Ovary (tissue), 9 donors: ENCODE measurements around the gene CACNG7. TPM values are rescaled to one million over a fixed set of nuclear protein-coding genes. Genes with fewer than 3 reads are reported as not detected.
A peak's percentile ranks its signal among the peaks of the same experiment; 100 is the strongest.

Experiments
- DNase-seq, 5 donors: peaks; one replicate each; pipeline ENCODE4 v3.0.0-alpha.2; 2019 to 2020
- H3K27ac ChIP-seq, 2 donors: fragments of 200-600 bp; one replicate each; pipeline versions ENCODE4 v1.5.1 to v1.8.0; 2019 to 2022
- H3K27me3 ChIP-seq: fragments of 200-600 bp; one replicate; pipeline ENCODE4 v1.8.0; 2022
- H3K36me3 ChIP-seq: fragments of 200-600 bp; sonication (generic); one replicate; pipeline ENCODE4 v1.5.1; 2019
- H3K4me1 ChIP-seq: one replicate; pipeline ENCODE4 v1.8.1; 2013; ENCODE audit warnings: mild to moderate bottlenecking, moderate library complexity; ENCODE audit not compliant: insufficient read depth
- H3K4me3 ChIP-seq: fragments of 200-600 bp; sonication (generic); one replicate; pipeline ENCODE4 v1.5.1; 2017
- H3K9me3 ChIP-seq, 2 donors: fragments of 200-600 bp in 1 of 2; sonication (generic) in 1 of 2; one replicate each; pipeline versions ENCODE4 v1.5.1 to v1.8.1; 2013 to 2019; ENCODE audit warnings: mild to moderate bottlenecking in 1 of 2, moderate library complexity in 1 of 2
- CTCF ChIP-seq, 3 donors: fragments of 450-650 bp in 2 of 3; fragments of 200-600 bp in 1 of 3; IDR thresholded peaks; one replicate each; pipeline versions ENCODE4 v1.5.1 to v1.8.0; 2016 to 2022; ENCODE audit warnings: antibody characterized with exemption in 3 of 3, mild to moderate bottlenecking in 1 of 3
- EP300 ChIP-seq: sonication (generic); formaldehyde crosslinking; IDR thresholded peaks from one replicate; pipeline ENCODE4 v1.6.1; 2017; ENCODE audit warnings: antibody characterized with exemption
- POLR2A ChIP-seq: fragments of 450-650 bp; IDR thresholded peaks from one replicate; pipeline ENCODE4 v1.6.1; 2017; ENCODE audit warnings: antibody characterized with exemption, mild to moderate bottlenecking, moderate library complexity
- WGBS, 3 donors: extraction: QIAGEN DNeasy Blood & Tissue Kit in 1 of 3; methylation state at CpG; one replicate each; pipeline versions ENCODE4 v1.1.5 to v1.1.7; 2013 to 2017; 5-methylcytosine and 5-hydroxymethylcytosine counted together
- intact Hi-C, 4 donors: fragments of 100-400 bp; cut with DNase I; formaldehyde crosslinking; loops; one replicate each; pipeline versions ENCODE4 v1.11.0 to v1.15.1; 2022 to 2023
- polyA plus RNA-seq, 2 donors: library from polyadenylated mRNA; stranded (reverse); fragments of 200-250 nt in 1 of 2; fragments of 350-450 nt in 1 of 2; fragmentation: Illumina TruSeq in 1 of 2; extraction: RNeasy Lipid Tissue Mini Kit (QIAGEN cat#74804) in 1 of 2; gene quantifications; one replicate each; pipeline ENCODE4 v1.2.3, GENCODE V29; 2013 to 2014
- total RNA-seq, 7 donors: library from RNA; depleted of rRNA in 2 of 7; stranded (reverse); fragments of >200 nt in 2 of 7; fragmentation: NEBNext Ultra II Directional in 3 of 7; extraction: Animal tissue kit (Norgen Biotek cat#: 25700) in 3 of 7; gene quantifications; one replicate each; pipeline versions ENCODE4 v1.1.0 to v1.2.4, GENCODE V29; 2016 to 2023
- donor health status: DM: no; HTN: no; CAD: no; lungs with moderate emphysema.
- donor health status: DM: no; HTN: no; CAD: no.
- donor health status: Bipolar disorder and iron deficiency.
- donor health status: DM: yes; HTN: yes; CAD: no.
- donor health status: DM: no; HTN: no; CAD: no.
- donor health status: DM: yes; HTN: yes; CAD: no.

The CACNG7 gene
- total and polyA plus RNA-seq, 9 donors, result 0.02 TPM; not detected in 8

- H3K27ac ChIP-seq, result no peak overlapping the region
- peak overlapping the region; percentile 40 for H3K4me3 ChIP-seq
- WGBS, 3 donors, result 37 to 46% (median 39%) methylated on average over 12 of the region's 12 CpGs
- H3K27me3 ChIP-seq, result no peaks in the 10 kb centered on the region
- no peaks in the 10 kb centered on the region for H3K36me3 ChIP-seq
- no peaks in the 10 kb centered on the region for H3K9me3 ChIP-seq
- intact Hi-C loops, result loop anchor here in 1 of 4 donors (10.0 kb wide), 1 partner anchor 236 kb away; the partner anchor contains the start of genes PRPF31 and TFPT
- peak in 1 of 5 donors; percentile 20 for DNase-seq
- no peak for TF ChIP-seq CTCF (IDR thresholded peaks at IDR 0.05)
- TF ChIP-seq POLR2A, result no peak
- TF ChIP-seq EP300, result no peak
- peaks cover 7% of the 10 kb centered on the region for H3K4me1 ChIP-seq
Observed at GRCh38 chr19:53878776-53879139, 30.3 kb upstream of the CACNG7 start.

GRCh38 chr19:53879140-53880081, 29.7 kb upstream of the CACNG7 start:
- Histone ChIP-seq H3K4me3 (peak overlapping the region; percentile 40), H3K36me3 (no peaks in the 10 kb centered on the region), H3K4me1 (peaks cover 7% of the 10 kb centered on the region), H3K27me3 (no peaks in the 10 kb centered on the region), H3K27ac (no peak overlapping the region), H3K9me3 (no peaks in the 10 kb centered on the region)
- intact Hi-C loops, result loop anchor here in 1 of 4 donors (10.0 kb wide), 1 partner anchor 235 kb away; the partner anchor contains the start of genes PRPF31 and TFPT
- TF ChIP-seq CTCF (IDR thresholded peaks at IDR 0.05), result no peak
- TF ChIP-seq EP300, result no peak
- peak; percentile 92 to 97 (median 95) for DNase-seq
- WGBS, 3 donors, result 0 to 1% (median 1%) methylated on average over 50 to 51 of the region's 51 CpGs

- Histone ChIP-seq H3K4me1 (peaks cover 6% of the 10 kb centered on the region), H3K9me3 (no peaks in the 10 kb centered on the region), H3K27ac (no peak overlapping the region), H3K4me3 (no peak overlapping the region), H3K36me3 (no peaks in the 10 kb centered on the region), H3K27me3 (no peaks in the 10 kb centered on the region)
- DNase-seq, result no peak
- intact Hi-C loops, result no loop called here
- no peak for TF ChIP-seq EP300
- no peak for TF ChIP-seq POLR2A
- TF ChIP-seq CTCF (IDR thresholded peaks at IDR 0.05), result no peak
- 20 to 34% (median 27%) methylated on average over 6 of the region's 6 CpGs for WGBS, 3 donors
Observed at GRCh38 chr19:53880711-53881481, 28.2 kb upstream of the CACNG7 start.

- peak within 1 kb of the TSS; percentile 9 for H3K4me3 ChIP-seq
- TF ChIP-seq POLR2A (no peak), EP300 (no peak), CTCF (IDR thresholded peaks at IDR 0.05) (no peak)
- peaks cover 6% of the 10 kb centered on the region for H3K4me1 ChIP-seq
- H3K9me3 ChIP-seq, result no peaks in the 10 kb centered on the region
- peak in 3 of 5 donors; percentile 31 to 53 (median 40) for DNase-seq
- H3K27me3 ChIP-seq, result no peaks in the 10 kb centered on the region
- H3K36me3 ChIP-seq, result no peaks in the 10 kb centered on the region
- 1 to 2% (median 2%) methylated on average over 38 to 49 of the region's 49 CpGs for WGBS, 3 donors
- intact Hi-C loops, result no loop called here
- H3K27ac ChIP-seq, result no peak within 1 kb of the TSS
Observed at GRCh38 chr19:53881482-53882390, 27.3 kb upstream of the CACNG7 start, which contains the start of gene PRKCG. PRKCG (plus strand) TSS chr19:53882197; CDS start chr19:53882495, 298 bp downstream.
